HepG2 (cell line): ENCODE results near the gene DHRS12. TPM values are rescaled to one million over a fixed set of nuclear protein-coding genes. Genes with fewer than 3 reads are reported as not detected.

Experiments used
- AHR ChIP-seq: IDR thresholded peaks from 2 replicates; pipeline ENCODE4 v1.6.1; 2018; ENCODE audit warnings: missing genetic modification reagents, missing compliant biosample characterization
- EED ChIP-seq: sonication (generic); formaldehyde crosslinking; IDR thresholded peaks from 2 replicates; pipeline ENCODE4 v1.5.0; 2020; ENCODE audit warnings: mild to moderate bottlenecking, missing genetic modification reagents
- FOXK2 ChIP-seq: fragments of 450-650 bp; IDR thresholded peaks from 2 replicates; pipeline ENCODE4 v1.6.1; 2016
- GTF2F1 ChIP-seq: fragments of 150-350 bp; IDR thresholded peaks from 2 replicates; pipeline ENCODE4 v1.6.1; 2014; ENCODE audit warnings: low read length
- KLF11 ChIP-seq: IDR thresholded peaks from 2 replicates; pipeline ENCODE4 v1.6.1; 2016; ENCODE audit warnings: missing compliant biosample characterization
- KLF9 ChIP-seq: IDR thresholded peaks from 2 replicates; pipeline ENCODE4 v1.6.1; 2016; ENCODE audit warnings: low read depth
- MAFK ChIP-seq, 2 experiments: IDR thresholded peaks in 1 of 2; conservative IDR thresholded peaks in 1 of 2; 2 replicates each; pipeline ENCODE4 v1.6.1; 2011; ENCODE audit warnings: improper control_type of control experiment in 2 of 2, low read length in 2 of 2
- MED1 ChIP-seq: sonication (generic); formaldehyde crosslinking; IDR thresholded peaks from 2 replicates; pipeline ENCODE4 v1.4.0; 2020; ENCODE audit warnings: missing genetic modification reagents
- MED8 ChIP-seq: sonication (generic); formaldehyde crosslinking; IDR thresholded peaks from 2 replicates; pipeline ENCODE4 v1.8.1; 2023; ENCODE audit warnings: mild to moderate bottlenecking, missing genetic modification reagents; ENCODE audit not compliant: insufficient replicate concordance
- PCBP2 ChIP-seq: fragments of 200-400 bp; formaldehyde crosslinking; optimal IDR thresholded peaks from 2 replicates; pipeline ENCODE3; 2018; ENCODE audit warnings: low read length, low read depth; ENCODE audit not compliant: poor library complexity, severe bottlenecking
- STAT5B ChIP-seq: sonication (generic); formaldehyde crosslinking; IDR thresholded peaks from 2 replicates; pipeline ENCODE4 v1.4.0; 2020; ENCODE audit warnings: missing genetic modification reagents
- TBX2 ChIP-seq: sonication (generic); formaldehyde crosslinking; IDR thresholded peaks from 2 replicates; pipeline ENCODE4 v1.5.0; 2020; ENCODE audit warnings: missing genetic modification reagents, mild to moderate bottlenecking, borderline replicate concordance
- ZFP36 ChIP-seq: fragments of 150-350 bp; IDR thresholded peaks from 2 replicates; pipeline ENCODE4 v1.6.1; 2018; ENCODE audit warnings: borderline replicate concordance, low read length, low read depth; ENCODE audit not compliant: partially characterized antibody
- ZFP90 ChIP-seq: sonication (generic); formaldehyde crosslinking; IDR thresholded peaks from 2 replicates; pipeline ENCODE4 v1.8.0; 2022; ENCODE audit warnings: missing genetic modification reagents, mild to moderate bottlenecking, inconsistent platforms, borderline replicate concordance
- ZNF10 ChIP-seq: sonication (generic); formaldehyde crosslinking; IDR thresholded peaks from 2 replicates; pipeline ENCODE4 v1.4.0; 2020; ENCODE audit warnings: mild to moderate bottlenecking, low read depth, missing genetic modification reagents, borderline replicate concordance
- ZNF337 ChIP-seq: sonication (generic); formaldehyde crosslinking; IDR thresholded peaks from 2 replicates; pipeline ENCODE4 v1.5.1; 2020; ENCODE audit warnings: missing genetic modification reagents, low read depth, mild to moderate bottlenecking, borderline replicate concordance
- ZNF33A ChIP-seq: sonication (generic); formaldehyde crosslinking; IDR thresholded peaks from 2 replicates; pipeline ENCODE4 v1.5.1; 2020; ENCODE audit warnings: missing genetic modification reagents, mild to moderate bottlenecking, moderate library complexity, borderline replicate concordance
- ZNF564 ChIP-seq: sonication (generic); formaldehyde crosslinking; IDR thresholded peaks from 2 replicates; pipeline ENCODE4 v1.8.1; 2023; ENCODE audit warnings: mild to moderate bottlenecking, missing genetic modification reagents
- ZNF616 ChIP-seq: sonication (generic); formaldehyde crosslinking; IDR thresholded peaks from 2 replicates; pipeline ENCODE4 v1.5.0; 2020; ENCODE audit warnings: low read depth, mild to moderate bottlenecking, missing genetic modification reagents
- ZNF766 ChIP-seq: sonication (generic); formaldehyde crosslinking; IDR thresholded peaks from 2 replicates; pipeline ENCODE4 v1.5.0; 2020; ENCODE audit warnings: missing genetic modification reagents, borderline replicate concordance
- ZNF780A ChIP-seq: sonication (generic); formaldehyde crosslinking; IDR thresholded peaks from 2 replicates; pipeline ENCODE4 v1.8.0; 2022; ENCODE audit warnings: mild to moderate bottlenecking, missing genetic modification reagents, moderate library complexity
- polyA plus RNA-seq, 8 experiments: library from polyadenylated mRNA; depleted of rRNA in 3 of 8; stranded (reverse) in 7 of 8; unstranded in 1 of 8; fragments of >200 nt; fragmentation: Illumina TruSeq in 4 of 8; extraction: Trizol in 4 of 8; gene quantifications; 2 replicates each; pipeline versions ENCODE4 v1.2.1 to v1.2.3, GENCODE V29; 2011 to 2016; ENCODE audit warnings: low read depth in 4 of 8, missing spikeins in 1 of 8, mixed read lengths in 1 of 8; ENCODE audit not compliant: insufficient read depth in 1 of 8
- total RNA-seq, 5 experiments: library from RNA; depleted of rRNA; stranded (reverse); fragments of >200 nt; fragmentation: Illumina TruSeq; extraction: Trizol; gene quantifications; 2 replicates each; pipeline ENCODE4 v1.2.3, GENCODE V29; 2016; ENCODE audit warnings: low read depth in 1 of 5
- TF ChIP-seq, protein P1 (sequence below): IDR thresholded peaks from 2 replicates; pipeline ENCODE4 v1.6.1; 2016; ENCODE audit warnings: mild to moderate bottlenecking, missing biosample characterization, missing genetic modification reagents
- TF ChIP-seq, protein P2 (sequence below): sonication (generic); formaldehyde crosslinking; IDR thresholded peaks from 2 replicates; pipeline ENCODE4 v1.8.0; 2022; ENCODE audit warnings: missing genetic modification reagents, mild to moderate bottlenecking, inconsistent platforms, borderline replicate concordance
- TF ChIP-seq, protein P3 (sequence below): sonication (generic); formaldehyde crosslinking; IDR thresholded peaks from 2 replicates; pipeline ENCODE4 v1.4.0; 2020; ENCODE audit warnings: mild to moderate bottlenecking, missing genetic modification reagents
- TF ChIP-seq, protein P4 (sequence below): sonication (generic); formaldehyde crosslinking; IDR thresholded peaks from 2 replicates; pipeline ENCODE4 v1.4.0; 2020; ENCODE audit warnings: missing genetic modification reagents

The DHRS12 gene
- total and polyA plus RNA-seq, 2 of the 13 experiments (the other 11 are each of a cell fraction or from before 2014, with no cell fraction given): 7.2 to 8.4 TPM

DNA sequence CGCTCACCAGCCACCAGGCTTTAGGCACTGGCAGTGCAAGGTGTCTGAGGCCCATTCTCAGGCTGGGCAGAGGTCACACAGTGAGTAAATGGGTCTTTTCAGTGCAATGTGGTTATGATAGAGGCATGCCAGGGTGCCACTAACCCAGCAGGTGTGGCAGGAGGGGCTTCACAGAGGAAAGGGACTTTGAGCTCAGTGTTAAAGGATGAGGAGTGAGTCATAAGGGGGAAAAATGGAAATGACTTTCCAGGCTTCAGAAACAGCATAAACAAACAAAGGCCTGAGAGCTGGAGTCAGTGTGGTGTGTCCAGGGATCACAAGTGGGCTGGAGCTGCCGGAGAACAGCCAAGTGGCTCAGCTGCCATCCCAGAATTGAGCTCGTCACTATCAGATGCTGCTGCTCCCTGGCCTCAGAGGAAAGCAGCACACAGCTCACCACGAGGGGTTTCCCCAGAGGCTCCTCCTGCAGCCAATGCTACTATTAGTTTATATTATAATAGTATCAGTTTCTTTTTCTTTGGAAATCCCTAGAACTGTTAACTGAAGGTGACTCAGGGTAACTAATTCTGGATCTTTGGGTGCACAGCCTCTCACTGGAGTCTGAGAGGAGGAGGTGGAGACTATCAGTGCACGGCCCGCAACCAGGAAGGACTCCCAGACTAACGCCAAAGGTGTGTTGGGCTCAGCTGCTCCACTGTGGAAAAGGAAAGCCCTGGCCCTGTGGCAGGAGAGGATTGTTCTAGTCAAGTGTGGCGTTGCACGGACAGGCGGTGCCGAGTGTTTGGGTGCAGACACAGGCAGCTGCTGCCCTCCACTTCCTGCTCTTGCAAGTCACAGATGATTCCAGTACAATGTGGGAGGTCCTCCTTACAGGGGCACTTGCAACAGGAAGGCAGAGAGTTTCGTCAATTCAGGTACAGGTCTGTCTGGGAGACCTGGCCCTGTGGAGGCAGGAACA is 39.5 kb downstream of the DHRS12 start (continued):
- TF ChIP-seq ZNF564 (no peak), STAT5B (CRISPR knock-in tag) (no peak), ZNF33A (CRISPR knock-in tag) (no peak), FOXK2 (no peak), AHR (CRISPR knock-in tag) (no peak), KLF11 (CRISPR knock-in tag) (no peak), TBX2 (peak; percentile 44; the same call in 1 of the 2 replicates), PCBP2 (no peak), MAFK (conservative IDR thresholded peaks at IDR 0.05 in 1 of 2, IDR thresholded peaks at IDR 0.05 in 1 of 2; ENCODE audit: low read length in 2 of 2) (no peak), MED1 (CRISPR knock-in tag) (peak; percentile 83), KLF9 (no peak), ZNF616 (CRISPR knock-in tag) (no peak), ZNF10 (no peak), ZNF780A (CRISPR knock-in tag) (no peak), ZNF766 (CRISPR knock-in tag) (no peak), GTF2F1 (no peak), ZNF337 (CRISPR knock-in tag) (no peak), ZFP36 (no peak), MED8 (CRISPR knock-in tag) (no peak), ZFP90 (no peak), EED (no peak)
- TF ChIP-seq, protein P1, sequence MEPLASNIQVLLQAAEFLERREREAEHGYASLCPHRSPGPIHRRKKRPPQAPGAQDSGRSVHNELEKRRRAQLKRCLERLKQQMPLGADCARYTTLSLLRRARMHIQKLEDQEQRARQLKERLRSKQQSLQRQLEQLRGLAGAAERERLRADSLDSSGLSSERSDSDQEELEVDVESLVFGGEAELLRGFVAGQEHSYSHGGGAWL (CRISPR knock-in tag): no peak
- TF ChIP-seq, protein P2, sequence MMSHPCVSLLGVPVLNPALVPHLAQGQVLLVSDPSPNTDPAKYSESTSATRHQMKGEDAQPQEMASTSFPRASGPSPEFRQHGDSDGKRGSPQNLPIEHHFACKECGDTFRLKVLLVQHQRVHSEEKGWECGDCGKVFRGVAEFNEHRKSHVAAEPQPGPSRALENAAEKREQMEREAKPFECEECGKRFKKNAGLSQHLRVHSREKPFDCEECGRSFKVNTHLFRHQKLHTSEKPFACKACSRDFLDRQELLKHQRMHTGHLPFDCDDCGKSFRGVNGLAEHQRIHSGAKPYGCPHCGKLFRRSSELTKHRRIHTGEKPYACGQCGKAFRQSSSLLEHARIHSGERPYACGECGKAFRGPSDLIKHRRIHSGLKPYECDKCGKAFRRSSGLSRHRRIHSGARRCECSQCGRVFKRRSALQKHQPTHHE: no peak
- TF ChIP-seq, protein P3, sequence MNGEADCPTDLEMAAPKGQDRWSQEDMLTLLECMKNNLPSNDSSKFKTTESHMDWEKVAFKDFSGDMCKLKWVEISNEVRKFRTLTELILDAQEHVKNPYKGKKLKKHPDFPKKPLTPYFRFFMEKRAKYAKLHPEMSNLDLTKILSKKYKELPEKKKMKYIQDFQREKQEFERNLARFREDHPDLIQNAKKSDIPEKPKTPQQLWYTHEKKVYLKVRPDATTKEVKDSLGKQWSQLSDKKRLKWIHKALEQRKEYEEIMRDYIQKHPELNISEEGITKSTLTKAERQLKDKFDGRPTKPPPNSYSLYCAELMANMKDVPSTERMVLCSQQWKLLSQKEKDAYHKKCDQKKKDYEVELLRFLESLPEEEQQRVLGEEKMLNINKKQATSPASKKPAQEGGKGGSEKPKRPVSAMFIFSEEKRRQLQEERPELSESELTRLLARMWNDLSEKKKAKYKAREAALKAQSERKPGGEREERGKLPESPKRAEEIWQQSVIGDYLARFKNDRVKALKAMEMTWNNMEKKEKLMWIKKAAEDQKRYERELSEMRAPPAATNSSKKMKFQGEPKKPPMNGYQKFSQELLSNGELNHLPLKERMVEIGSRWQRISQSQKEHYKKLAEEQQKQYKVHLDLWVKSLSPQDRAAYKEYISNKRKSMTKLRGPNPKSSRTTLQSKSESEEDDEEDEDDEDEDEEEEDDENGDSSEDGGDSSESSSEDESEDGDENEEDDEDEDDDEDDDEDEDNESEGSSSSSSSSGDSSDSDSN (CRISPR knock-in tag): peak; percentile 77
- TF ChIP-seq, protein P4, sequence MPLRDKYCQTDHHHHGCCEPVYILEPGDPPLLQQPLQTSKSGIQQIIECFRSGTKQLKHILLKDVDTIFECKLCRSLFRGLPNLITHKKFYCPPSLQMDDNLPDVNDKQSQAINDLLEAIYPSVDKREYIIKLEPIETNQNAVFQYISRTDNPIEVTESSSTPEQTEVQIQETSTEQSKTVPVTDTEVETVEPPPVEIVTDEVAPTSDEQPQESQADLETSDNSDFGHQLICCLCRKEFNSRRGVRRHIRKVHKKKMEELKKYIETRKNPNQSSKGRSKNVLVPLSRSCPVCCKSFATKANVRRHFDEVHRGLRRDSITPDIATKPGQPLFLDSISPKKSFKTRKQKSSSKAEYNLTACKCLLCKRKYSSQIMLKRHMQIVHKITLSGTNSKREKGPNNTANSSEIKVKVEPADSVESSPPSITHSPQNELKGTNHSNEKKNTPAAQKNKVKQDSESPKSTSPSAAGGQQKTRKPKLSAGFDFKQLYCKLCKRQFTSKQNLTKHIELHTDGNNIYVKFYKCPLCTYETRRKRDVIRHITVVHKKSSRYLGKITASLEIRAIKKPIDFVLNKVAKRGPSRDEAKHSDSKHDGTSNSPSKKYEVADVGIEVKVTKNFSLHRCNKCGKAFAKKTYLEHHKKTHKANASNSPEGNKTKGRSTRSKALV (CRISPR knock-in tag): no peak
